Measurements from ENCODE around the gene CKAP5. TPM values are rescaled to one million over a fixed set of nuclear protein-coding genes. Genes with fewer than 3 reads are reported as not detected.

Gene CKAP5
- total and polyA plus RNA-seq, 10 donors: 6.5 to 55.4 (median 38.7) TPM

- TF ChIP-seq CTCF (IDR thresholded peaks at IDR 0.05 in 8 of 11, conservative IDR thresholded peaks at IDR 0.05 in 3 of 11): no peak
- no peak for TF ChIP-seq POLR2AphosphoS5 (IDR thresholded peaks at IDR 0.05)
- no peak for TF ChIP-seq POLR2A (IDR thresholded peaks at IDR 0.05)
- DNase-seq: no peak
- WGBS, 5 donors: 90 to 100% (median 96%) methylated on average over 1 of the region's 1 CpG
Observed at GRCh38 chr11:46877580-46877979, 31.5 kb upstream of the CKAP5 start.

GRCh38 chr11:46876471-46876870 is 30.4 kb upstream of the CKAP5 start:
- intact Hi-C loops (cut with DNase I; ENCODE audit: low total_unique reads): no loop called here
- no peak overlapping the region for H3K27ac ChIP-seq

More at GRCh38 chr11:46877580-46877979, 31.5 kb upstream of the CKAP5 start:
- Histone ChIP-seq H3K36me3 (peaks cover 0 to 54% (median 21%) of the 10 kb centered on the region in 6 donors), H3K4me3 (no peak overlapping the region), H3K27me3 (replicated peaks in 1 of 7) (no peaks in the 10 kb centered on the region), H3K27ac (no peak overlapping the region), H3K4me1 (peaks cover 0 to 13% (median 2%) of the 10 kb centered on the region in 6 donors), H3K9me3 (no peaks in the 10 kb centered on the region)
- intact Hi-C loops (cut with DNase I; ENCODE audit: low total_unique reads): no loop called here

GRCh38 chr11:46874586-46874985 is 28.5 kb upstream of the CKAP5 start:
- 86 to 93% (median 87%) methylated on average over 6 of the region's 6 CpGs for WGBS, 5 donors
- no peak for DNase-seq
- Histone ChIP-seq H3K9me3 (no peaks in the 10 kb centered on the region), H3K4me1 (no peaks in the 10 kb centered on the region), H3K27ac (no peak overlapping the region), H3K27me3 (replicated peaks in 1 of 7) (no peaks in the 10 kb centered on the region), H3K36me3 (peaks cover 0 to 69% (median 22%) of the 10 kb centered on the region in 6 donors), H3K4me3 (no peak overlapping the region)
- intact Hi-C loops (cut with DNase I; ENCODE audit: low total_unique reads): no loop called here
- TF ChIP-seq POLR2A (IDR thresholded peaks at IDR 0.05) (no peak), POLR2AphosphoS5 (IDR thresholded peaks at IDR 0.05) (no peak), CTCF (IDR thresholded peaks at IDR 0.05 in 8 of 11, conservative IDR thresholded peaks at IDR 0.05 in 3 of 11) (no peak)

More at GRCh38 chr11:46876471-46876870, 30.4 kb upstream of the CKAP5 start:
- H3K4me3 ChIP-seq: no peak overlapping the region
- H3K9me3 ChIP-seq: no peaks in the 10 kb centered on the region
- no peak for DNase-seq
- 93 to 97% (median 94%) methylated on average over 11 of the region's 11 CpGs for WGBS, 5 donors
- no peaks in the 10 kb centered on the region for H3K27me3 ChIP-seq (replicated peaks in 1 of 7)
- no peak for TF ChIP-seq CTCF (IDR thresholded peaks at IDR 0.05 in 8 of 11, conservative IDR thresholded peaks at IDR 0.05 in 3 of 11)
- no peak for TF ChIP-seq POLR2A (IDR thresholded peaks at IDR 0.05)
- TF ChIP-seq POLR2AphosphoS5 (IDR thresholded peaks at IDR 0.05): no peak
- peaks cover 0 to 65% (median 22%) of the 10 kb centered on the region in 6 donors for H3K36me3 ChIP-seq
- H3K4me1 ChIP-seq: peaks cover 0 to 4% (median 1%) of the 10 kb centered on the region in 6 donors

GRCh38 chr11:46868912-46869311 is 22.8 kb upstream of the CKAP5 start:
- Histone ChIP-seq H3K27me3 (replicated peaks in 1 of 7) (no peaks in the 10 kb centered on the region), H3K9me3 (no peaks in the 10 kb centered on the region), H3K4me1 (no peaks in the 10 kb centered on the region), H3K4me3 (no peak overlapping the region), H3K27ac (no peak overlapping the region), H3K36me3 (peaks cover 0 to 54% (median 16%) of the 10 kb centered on the region in 6 donors)
- intact Hi-C loops (cut with DNase I; ENCODE audit: low total_unique reads): no loop called here
- TF ChIP-seq POLR2A (IDR thresholded peaks at IDR 0.05) (no peak), CTCF (IDR thresholded peaks at IDR 0.05 in 8 of 11, conservative IDR thresholded peaks at IDR 0.05 in 3 of 11) (no peak), POLR2AphosphoS5 (IDR thresholded peaks at IDR 0.05) (no peak)
- WGBS, 5 donors: 88 to 96% (median 91%) methylated on average over 6 of the region's 6 CpGs
- DNase-seq: no peak
